ENCODE data around the gene OSTN. TPM values are rescaled to one million over a fixed set of nuclear protein-coding genes. Genes with fewer than 3 reads are reported as not detected.

The OSTN gene
- total and polyA plus RNA-seq, 2 donors (not counting 1 experiment from before 2014, with no cell fraction given) = not detected

- no peak overlapping the region for H3K4me3 ChIP-seq (ENCODE audit: control extremely low read depth in 1 of 5, extremely low read depth in 1 of 5, insufficient read depth in 1 of 5, low read depth in 2 of 5, low read length in 4 of 5)
- H4K20me1 ChIP-seq (ENCODE audit: control insufficient read depth, insufficient read depth, low read length, poor library complexity, severe bottlenecking) = no peaks in the 10 kb centered on the region
- TF ChIP-seq EZH2 (IDR thresholded peaks at IDR 0.05; ENCODE audit: borderline replicate concordance, insufficient read depth, low read depth, low read length, poor library complexity, severe bottlenecking) (no peak), CTCF (IDR thresholded peaks at IDR 0.05) (no peak)
- no peak for DNase-seq
- H3K4me3 Mint-ChIP-seq = no peak overlapping the region
- H3K27me3 ChIP-seq (replicated peaks in 1 of 4; ENCODE audit: control extremely low read depth in 1 of 4, control insufficient read depth in 3 of 4, insufficient read depth in 4 of 4, low read length in 3 of 4) = no peaks in the 10 kb centered on the region
- peaks cover 0 to 16% of the 10 kb centered on the region in 2 donors for H3K4me1 ChIP-seq (ENCODE audit: control insufficient read depth in 2 of 2, insufficient read depth in 2 of 2, low read length in 2 of 2)
- H3K27ac Mint-ChIP-seq = no peak overlapping the region
- no peak for ATAC-seq (ENCODE audit: low read depth)
- no peak overlapping the region for H3K27ac ChIP-seq (ENCODE audit: low read length in 2 of 2)
- no peak overlapping the region for H3K4me2 ChIP-seq (replicated peaks; ENCODE audit: low read depth, low read length, poor library complexity, severe bottlenecking)
- H3K9ac ChIP-seq (ENCODE audit: low read length) = no peak overlapping the region
- CTCF ChIA-PET = no interaction called here
- peaks cover 34% of the 10 kb centered on the region for H3K4me1 Mint-ChIP-seq
- no peaks in the 10 kb centered on the region for H3K79me2 ChIP-seq (ENCODE audit: control insufficient read depth, insufficient read depth, low read length)
- H3K9me3 Mint-ChIP-seq (ENCODE audit: insufficient read depth) = no peaks in the 10 kb centered on the region
- H2AFZ ChIP-seq (ENCODE audit: insufficient read depth, low read depth, low read length, poor library complexity, severe bottlenecking) = no peak overlapping the region
- H3K27me3 Mint-ChIP-seq = no peaks in the 10 kb centered on the region
- H3K9me3 ChIP-seq (ENCODE audit: control extremely low read depth in 1 of 3, control insufficient read depth in 2 of 3, insufficient read depth in 1 of 3, low read length in 2 of 3) = no peaks in the 10 kb centered on the region
- intact Hi-C loops (cut with micrococcal nuclease) = no loop called here
- 100% methylated on average over 3 of the region's 4 CpGs for WGBS (ENCODE audit: insufficient coverage)
- POLR2A ChIA-PET = no interaction called here
- no peaks in the 10 kb centered on the region for H3K36me3 ChIP-seq (replicated peaks in 1 of 2; ENCODE audit: control extremely low read depth in 1 of 2, control insufficient read depth in 1 of 2, extremely low read depth in 1 of 2, insufficient read depth in 2 of 2, low read length in 1 of 2)
Observed at GRCh38 chr3:191238321-191238817, 39.3 kb downstream of the OSTN start.

GRCh38 chr3:191239407-191240031 is 40.5 kb downstream of the OSTN start:
- TF ChIP-seq CTCF (IDR thresholded peaks at IDR 0.05) (no peak), EZH2 (IDR thresholded peaks at IDR 0.05; ENCODE audit: borderline replicate concordance, insufficient read depth, low read depth, low read length, poor library complexity, severe bottlenecking) (no peak)
- no peak for DNase-seq
- no peaks in the 10 kb centered on the region for H4K20me1 ChIP-seq (ENCODE audit: control insufficient read depth, insufficient read depth, low read length, poor library complexity, severe bottlenecking)
- Mint-ChIP-seq H3K4me1 (peaks cover 34% of the 10 kb centered on the region), H3K27me3 (no peaks in the 10 kb centered on the region), H3K27ac (no peak overlapping the region), H3K4me3 (no peak overlapping the region), H3K9me3 (ENCODE audit: insufficient read depth) (no peaks in the 10 kb centered on the region)
- POLR2A ChIA-PET = interaction anchor here (0.5 kb wide), 1 partner anchor 177 kb away, joined by 3 read pairs; no protein-coding TSS in a partner anchor
- H3K4me2 ChIP-seq (replicated peaks; ENCODE audit: low read depth, low read length, poor library complexity, severe bottlenecking) = no peak overlapping the region
- CTCF ChIA-PET = interaction anchor here (1.1 kb wide), 1 partner anchor 127 kb away, joined by 4 read pairs; no protein-coding TSS in a partner anchor
- no peaks in the 10 kb centered on the region for H3K79me2 ChIP-seq (ENCODE audit: control insufficient read depth, insufficient read depth, low read length)
- H3K9ac ChIP-seq (ENCODE audit: low read length) = no peak overlapping the region
- H3K4me1 ChIP-seq (ENCODE audit: control insufficient read depth in 2 of 2, insufficient read depth in 2 of 2, low read length in 2 of 2) = peaks cover 0 to 16% of the 10 kb centered on the region in 2 donors
- intact Hi-C loops (cut with micrococcal nuclease) = no loop called here
- no peak overlapping the region for H3K27ac ChIP-seq (ENCODE audit: low read length in 2 of 2)
- H3K9me3 ChIP-seq (ENCODE audit: control extremely low read depth in 1 of 3, control insufficient read depth in 2 of 3, insufficient read depth in 1 of 3, low read length in 2 of 3) = no peaks in the 10 kb centered on the region
- H3K27me3 ChIP-seq (replicated peaks in 1 of 4; ENCODE audit: control extremely low read depth in 1 of 4, control insufficient read depth in 3 of 4, insufficient read depth in 4 of 4, low read length in 3 of 4) = no peaks in the 10 kb centered on the region
- no peak overlapping the region for H3K4me3 ChIP-seq (ENCODE audit: control extremely low read depth in 1 of 5, extremely low read depth in 1 of 5, insufficient read depth in 1 of 5, low read depth in 2 of 5, low read length in 4 of 5)
- no peak overlapping the region for H2AFZ ChIP-seq (ENCODE audit: insufficient read depth, low read depth, low read length, poor library complexity, severe bottlenecking)
- no peaks in the 10 kb centered on the region for H3K36me3 ChIP-seq (replicated peaks in 1 of 2; ENCODE audit: control extremely low read depth in 1 of 2, control insufficient read depth in 1 of 2, extremely low read depth in 1 of 2, insufficient read depth in 2 of 2, low read length in 1 of 2)
- ATAC-seq (ENCODE audit: low read depth) = no peak
- no CpG with 5 or more reads among the region's 1 CpG for WGBS (ENCODE audit: insufficient coverage)

Measured in B cell (primary cell).